Liver (tissue), 9 donors: ENCODE results near the gene NFKB1. TPM values are rescaled to one million over a fixed set of nuclear protein-coding genes. Genes with fewer than 3 reads are reported as not detected.

Source experiments
- DNase-seq: peaks from one replicate; pipeline ENCODE4 v3.0.0-alpha.2; 2017; ENCODE audit warnings: low spot score
- H3K27ac ChIP-seq, 2 donors: one replicate each; pipeline ENCODE4 v1.7.0; 2013; ENCODE audit warnings: inconsistent platforms in 2 of 2, low read length in 2 of 2, control low read depth in 1 of 2, low read depth in 1 of 2, mild to moderate bottlenecking in 1 of 2
- H3K27me3 ChIP-seq, 4 donors: one replicate each; pipeline versions ENCODE4 v1.6.1 to v1.7.0; 2013; ENCODE audit warnings: low read length in 3 of 4, inconsistent platforms in 1 of 4, mild to moderate bottlenecking in 1 of 4, moderate library complexity in 1 of 4; ENCODE audit not compliant: control insufficient read depth in 4 of 4, insufficient read depth in 4 of 4
- H3K36me3 ChIP-seq, 4 donors: one replicate each; pipeline versions ENCODE4 v1.6.1 to v1.7.0; 2013; ENCODE audit warnings: low read length in 3 of 4, mild to moderate bottlenecking in 3 of 4, low read depth in 1 of 4, moderate library complexity in 1 of 4; ENCODE audit not compliant: control insufficient read depth in 4 of 4, insufficient read depth in 3 of 4
- H3K4me1 ChIP-seq, 4 donors: one replicate each; pipeline versions ENCODE4 v1.6.1 to v1.7.0; 2013; ENCODE audit warnings: low read length in 3 of 4, mild to moderate bottlenecking in 3 of 4, moderate library complexity in 1 of 4; ENCODE audit not compliant: control insufficient read depth in 4 of 4, insufficient read depth in 4 of 4
- H3K4me3 ChIP-seq, 3 donors: one replicate each; pipeline versions ENCODE4 v1.6.1 to v1.7.0; 2013; ENCODE audit warnings: low read length in 3 of 3, control low read depth in 1 of 3, low read depth in 1 of 3, mild to moderate bottlenecking in 1 of 3
- H3K9ac ChIP-seq, 2 donors: one replicate each; pipeline ENCODE4 v1.7.0; 2013; ENCODE audit warnings: low read length in 2 of 2, mild to moderate bottlenecking in 2 of 2, moderate library complexity in 2 of 2, control low read depth in 1 of 2, low read depth in 1 of 2
- H3K9me3 ChIP-seq, 4 donors: one replicate each; pipeline versions ENCODE4 v1.6.1 to v1.7.0; 2013; ENCODE audit warnings: low read length in 3 of 4; ENCODE audit not compliant: control insufficient read depth in 4 of 4
- EGR1 ChIP-seq, 2 donors: IDR thresholded peaks; 2 replicates each; pipeline ENCODE4 v1.6.1; 2016 to 2018; ENCODE audit warnings: antibody characterized with exemption in 2 of 2, low read depth in 2 of 2
- GABPA ChIP-seq, 2 donors: IDR thresholded peaks in 1 of 2; conservative IDR thresholded peaks in 1 of 2; 2 replicates each; pipeline ENCODE4 v1.6.1; 2016; ENCODE audit warnings: antibody characterized with exemption in 2 of 2, mild to moderate bottlenecking in 1 of 2, moderate library complexity in 1 of 2
- HNF4A ChIP-seq, 2 donors: conservative IDR thresholded peaks; 2 replicates each; pipeline ENCODE4 v1.6.1; 2016; ENCODE audit warnings: antibody characterized with exemption in 2 of 2, mild to moderate bottlenecking in 2 of 2
- HNF4G ChIP-seq: IDR thresholded peaks from 2 replicates; pipeline ENCODE4 v1.6.1; 2016; ENCODE audit warnings: antibody characterized with exemption
- JUND ChIP-seq, 2 donors: IDR thresholded peaks; 2 replicates each; pipeline ENCODE4 v1.6.1; 2016; ENCODE audit warnings: antibody characterized with exemption in 2 of 2
- RAD21 ChIP-seq, 2 donors: IDR thresholded peaks; 2 replicates each; pipeline ENCODE4 v1.6.1; 2016; ENCODE audit warnings: antibody characterized with exemption in 2 of 2, mild to moderate bottlenecking in 2 of 2
- RXRA ChIP-seq, 2 donors: IDR thresholded peaks; 2 replicates each; pipeline ENCODE4 v1.6.1; 2017 to 2018; ENCODE audit warnings: antibody characterized with exemption in 2 of 2, mild to moderate bottlenecking in 1 of 2
- SP1 ChIP-seq: IDR thresholded peaks from 2 replicates; pipeline ENCODE4 v1.6.1; 2018; ENCODE audit warnings: antibody characterized with exemption, mild to moderate bottlenecking
- TAF1 ChIP-seq: conservative IDR thresholded peaks from 2 replicates; pipeline ENCODE4 v1.6.1; 2016; ENCODE audit warnings: antibody characterized with exemption, mild to moderate bottlenecking
- YY1 ChIP-seq: IDR thresholded peaks from 2 replicates; pipeline ENCODE4 v1.6.1; 2016; ENCODE audit warnings: antibody characterized with exemption, mild to moderate bottlenecking
- ZBTB33 ChIP-seq: IDR thresholded peaks from 2 replicates; pipeline ENCODE4 v1.6.1; 2016; ENCODE audit warnings: antibody characterized with exemption
- WGBS: extraction: QIAGEN DNeasy Blood & Tissue Kit; methylation state at CpG from one replicate; pipeline ENCODE4 v1.1.7; 2013; 5-methylcytosine and 5-hydroxymethylcytosine counted together
- polyA plus RNA-seq, 2 donors: library from polyadenylated mRNA; stranded (reverse) in 1 of 2; unstranded in 1 of 2; fragments of 200-250 nt in 1 of 2; fragments of >200 nt in 1 of 2; fragmentation: Nextera tagmentation in 1 of 2; extraction: Ambion mirVana in 1 of 2; gene quantifications; one replicate each; pipeline versions ENCODE4 v1.2.1 to v1.2.3, GENCODE V29; 2013 to 2015
- total RNA-seq, 2 donors: library from RNA; depleted of rRNA; stranded (reverse); fragments of >200 nt; gene quantifications; one replicate each; pipeline ENCODE4 v1.2.3, GENCODE V29; 2014
- TF ChIP-seq, protein P1 (sequence below): IDR thresholded peaks from 2 replicates; pipeline ENCODE4 v1.6.1; 2016; ENCODE audit warnings: antibody characterized with exemption, mild to moderate bottlenecking
- TF ChIP-seq, protein P2 (sequence below): fragments of 150-350 bp; IDR thresholded peaks from 2 replicates; pipeline ENCODE4 v1.5.1; 2017; ENCODE audit warnings: improper control_type of control experiment, low read depth, low read length; ENCODE audit not compliant: missing input control
- TF ChIP-seq, protein P3 (sequence below): IDR thresholded peaks from 2 replicates; pipeline ENCODE4 v1.6.1; 2016; ENCODE audit warnings: antibody characterized with exemption
- donor health status: healthy.
- donor health status: healthy.
- donor health status: healthy.
- donor health status: healthy.
- donor health status: healthy.

The NFKB1 gene
- total and polyA plus RNA-seq, 4 donors, result 5.1 to 23.0 (median 13.4) TPM

- Histone ChIP-seq H3K4me3 (no peak overlapping the region), H3K9me3 (no peaks in the 10 kb centered on the region), H3K27me3 (no peaks in the 10 kb centered on the region), H3K4me1 (peaks cover 0 to 5% (median 0%) of the 10 kb centered on the region in 4 donors), H3K9ac (no peak overlapping the region), H3K36me3 (peaks cover 7 to 62% (median 37%) of the 10 kb centered on the region in 4 donors), H3K27ac (no peak overlapping the region)
- WGBS, result 93% methylated on average over 1 of the region's 1 CpG
- TF ChIP-seq EGR1 (IDR thresholded peaks at IDR 0.05; ENCODE audit: low read depth in 2 of 2) (no peak), GABPA (IDR thresholded peaks at IDR 0.05 in 1 of 2, conservative IDR thresholded peaks at IDR 0.05 in 1 of 2) (no peak), HNF4A (conservative IDR thresholded peaks at IDR 0.05) (peak in 1 of 2 donors; percentile 7)
- TF ChIP-seq, protein P1, sequence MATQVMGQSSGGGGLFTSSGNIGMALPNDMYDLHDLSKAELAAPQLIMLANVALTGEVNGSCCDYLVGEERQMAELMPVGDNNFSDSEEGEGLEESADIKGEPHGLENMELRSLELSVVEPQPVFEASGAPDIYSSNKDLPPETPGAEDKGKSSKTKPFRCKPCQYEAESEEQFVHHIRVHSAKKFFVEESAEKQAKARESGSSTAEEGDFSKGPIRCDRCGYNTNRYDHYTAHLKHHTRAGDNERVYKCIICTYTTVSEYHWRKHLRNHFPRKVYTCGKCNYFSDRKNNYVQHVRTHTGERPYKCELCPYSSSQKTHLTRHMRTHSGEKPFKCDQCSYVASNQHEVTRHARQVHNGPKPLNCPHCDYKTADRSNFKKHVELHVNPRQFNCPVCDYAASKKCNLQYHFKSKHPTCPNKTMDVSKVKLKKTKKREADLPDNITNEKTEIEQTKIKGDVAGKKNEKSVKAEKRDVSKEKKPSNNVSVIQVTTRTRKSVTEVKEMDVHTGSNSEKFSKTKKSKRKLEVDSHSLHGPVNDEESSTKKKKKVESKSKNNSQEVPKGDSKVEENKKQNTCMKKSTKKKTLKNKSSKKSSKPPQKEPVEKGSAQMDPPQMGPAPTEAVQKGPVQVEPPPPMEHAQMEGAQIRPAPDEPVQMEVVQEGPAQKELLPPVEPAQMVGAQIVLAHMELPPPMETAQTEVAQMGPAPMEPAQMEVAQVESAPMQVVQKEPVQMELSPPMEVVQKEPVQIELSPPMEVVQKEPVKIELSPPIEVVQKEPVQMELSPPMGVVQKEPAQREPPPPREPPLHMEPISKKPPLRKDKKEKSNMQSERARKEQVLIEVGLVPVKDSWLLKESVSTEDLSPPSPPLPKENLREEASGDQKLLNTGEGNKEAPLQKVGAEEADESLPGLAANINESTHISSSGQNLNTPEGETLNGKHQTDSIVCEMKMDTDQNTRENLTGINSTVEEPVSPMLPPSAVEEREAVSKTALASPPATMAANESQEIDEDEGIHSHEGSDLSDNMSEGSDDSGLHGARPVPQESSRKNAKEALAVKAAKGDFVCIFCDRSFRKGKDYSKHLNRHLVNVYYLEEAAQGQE, result no peak
- TF ChIP-seq, protein P2, sequence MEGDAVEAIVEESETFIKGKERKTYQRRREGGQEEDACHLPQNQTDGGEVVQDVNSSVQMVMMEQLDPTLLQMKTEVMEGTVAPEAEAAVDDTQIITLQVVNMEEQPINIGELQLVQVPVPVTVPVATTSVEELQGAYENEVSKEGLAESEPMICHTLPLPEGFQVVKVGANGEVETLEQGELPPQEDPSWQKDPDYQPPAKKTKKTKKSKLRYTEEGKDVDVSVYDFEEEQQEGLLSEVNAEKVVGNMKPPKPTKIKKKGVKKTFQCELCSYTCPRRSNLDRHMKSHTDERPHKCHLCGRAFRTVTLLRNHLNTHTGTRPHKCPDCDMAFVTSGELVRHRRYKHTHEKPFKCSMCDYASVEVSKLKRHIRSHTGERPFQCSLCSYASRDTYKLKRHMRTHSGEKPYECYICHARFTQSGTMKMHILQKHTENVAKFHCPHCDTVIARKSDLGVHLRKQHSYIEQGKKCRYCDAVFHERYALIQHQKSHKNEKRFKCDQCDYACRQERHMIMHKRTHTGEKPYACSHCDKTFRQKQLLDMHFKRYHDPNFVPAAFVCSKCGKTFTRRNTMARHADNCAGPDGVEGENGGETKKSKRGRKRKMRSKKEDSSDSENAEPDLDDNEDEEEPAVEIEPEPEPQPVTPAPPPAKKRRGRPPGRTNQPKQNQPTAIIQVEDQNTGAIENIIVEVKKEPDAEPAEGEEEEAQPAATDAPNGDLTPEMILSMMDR, result no peak
- TF ChIP-seq, protein P3, sequence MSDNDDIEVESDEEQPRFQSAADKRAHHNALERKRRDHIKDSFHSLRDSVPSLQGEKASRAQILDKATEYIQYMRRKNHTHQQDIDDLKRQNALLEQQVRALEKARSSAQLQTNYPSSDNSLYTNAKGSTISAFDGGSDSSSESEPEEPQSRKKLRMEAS, result no peak
- no peak for DNase-seq
Observed at GRCh38 chr4:102580463-102580842, 79.3 kb downstream of the NFKB1 start.

- H3K9me3 ChIP-seq, result no peaks in the 10 kb centered on the region
- no peaks in the 10 kb centered on the region for H3K27me3 ChIP-seq
- H3K4me3 ChIP-seq, result no peak overlapping the region
- TF ChIP-seq SP1 (no peak), TAF1 (no peak), EGR1 (IDR thresholded peaks at IDR 0.05; ENCODE audit: low read depth in 2 of 2) (no peak), YY1 (no peak), HNF4A (conservative IDR thresholded peaks at IDR 0.05) (no peak), RXRA (IDR thresholded peaks at IDR 0.05) (no peak), JUND (IDR thresholded peaks at IDR 0.05) (no peak), RAD21 (IDR thresholded peaks at IDR 0.05) (no peak), ZBTB33 (no peak), HNF4G (no peak), GABPA (IDR thresholded peaks at IDR 0.05 in 1 of 2, conservative IDR thresholded peaks at IDR 0.05 in 1 of 2) (no peak)
- TF ChIP-seq, protein P2, result no peak
- TF ChIP-seq, protein P3, result no peak
- TF ChIP-seq, protein P1, result no peak
- peaks cover 1 to 61% (median 34%) of the 10 kb centered on the region in 4 donors for H3K36me3 ChIP-seq
- H3K27ac ChIP-seq, result no peak overlapping the region
- DNase-seq, result no peak
- H3K9ac ChIP-seq, result no peak overlapping the region
- peaks cover 0 to 5% (median 0%) of the 10 kb centered on the region in 4 donors for H3K4me1 ChIP-seq
- 98% methylated on average over 1 of the region's 1 CpG for WGBS
Observed at GRCh38 chr4:102584091-102584490, 82.9 kb downstream of the NFKB1 start.
